HEK293 (cell line): ENCODE measurements around the gene PRAC2.

Experiments used
- CTCF ChIA-PET: fragments of 350-600 bp; formaldehyde crosslinking; extraction: SDS; loops from one replicate; lab custom pipeline; 2021; ENCODE audit warnings: antibody characterized with exemption; lab: Yijun Ruan, JAX
- POLR2A ChIA-PET: fragments of 300-600 bp; formaldehyde crosslinking; extraction: SDS; loops from one replicate; lab custom pipeline; 2020; ENCODE audit warnings: antibody characterized with exemption, inconsistent platforms; lab: Yijun Ruan, JAX
- H3K27ac ChIP-seq: fragments of 200-500 bp; sonication (Bioruptor generic); 2 replicates; pipeline ENCODE4 v1.5.1; 2014; ENCODE audit warnings: low read depth, low read length, control low read depth, inconsistent platforms; ENCODE audit errors: extremely low read depth
- H3K36me3 ChIP-seq, 2 experiments: fragments of 200-500 bp in 1 of 2; sonication (Bioruptor generic) in 1 of 2; 1 replicate in 1 of 2; 2 replicates in 1 of 2; pipeline ENCODE4 v1.5.1; 2014 to 2017; ENCODE audit warnings: inconsistent platforms in 2 of 2, low read length in 2 of 2; ENCODE audit not compliant: control insufficient read depth in 2 of 2, insufficient read depth in 1 of 2
- H3K4me1 ChIP-seq: fragments of 200-500 bp; sonication (Bioruptor generic); 2 replicates; pipeline ENCODE4 v1.5.1; 2014; ENCODE audit warnings: mild to moderate bottlenecking, low read length, inconsistent platforms; ENCODE audit not compliant: control insufficient read depth, insufficient read depth
- H3K4me3 ChIP-seq: 2 replicates; pipeline ENCODE4 v1.5.1; 2011; ENCODE audit warnings: low read depth, mild to moderate bottlenecking, control low read depth, low read length, moderate library complexity
- H3K9me3 ChIP-seq: fragments of 200-500 bp; sonication (Bioruptor generic); 2 replicates; pipeline ENCODE4 v1.5.1; 2014; ENCODE audit warnings: low read depth, low read length, inconsistent platforms; ENCODE audit not compliant: control insufficient read depth, insufficient read depth
- FEZF1 ChIP-seq: fragments of 450-650 bp; formaldehyde crosslinking; IDR thresholded peaks from 2 replicates; pipeline ENCODE4 v1.5.1; 2016; ENCODE audit warnings: missing biosample characterization, missing genetic modification characterization
- OSR2 ChIP-seq: fragments of 450-650 bp; formaldehyde crosslinking; IDR thresholded peaks from 2 replicates; pipeline ENCODE4 v1.5.1; 2016; ENCODE audit warnings: missing biosample characterization, missing genetic modification characterization
- YY2 ChIP-seq: fragments of 450-650 bp; formaldehyde crosslinking; IDR thresholded peaks from 2 replicates; pipeline ENCODE4 v1.5.1; 2016; ENCODE audit warnings: missing biosample characterization, missing genetic modification characterization
- ZBTB17 ChIP-seq: fragments of 450-650 bp; formaldehyde crosslinking; IDR thresholded peaks from 2 replicates; pipeline ENCODE4 v1.5.1; 2016; ENCODE audit warnings: missing biosample characterization, missing genetic modification characterization
- ZBTB20 ChIP-seq: fragments of 450-650 bp; formaldehyde crosslinking; IDR thresholded peaks from 2 replicates; pipeline ENCODE4 v1.5.1; 2016; ENCODE audit warnings: missing biosample characterization, missing genetic modification characterization
- ZBTB49 ChIP-seq: fragments of 450-650 bp; formaldehyde crosslinking; IDR thresholded peaks from 2 replicates; pipeline ENCODE4 v1.5.1; 2016; ENCODE audit warnings: missing biosample characterization, missing genetic modification characterization, low read depth
- ZFHX2 ChIP-seq: fragments of 450-650 bp; formaldehyde crosslinking; conservative IDR thresholded peaks from 2 replicates; pipeline ENCODE4 v1.5.1; 2016; ENCODE audit warnings: missing biosample characterization, missing genetic modification characterization
- ZNF121 ChIP-seq: fragments of 450-650 bp; formaldehyde crosslinking; IDR thresholded peaks from 2 replicates; pipeline ENCODE4 v1.5.1; 2016; ENCODE audit warnings: missing biosample characterization, missing genetic modification characterization
- ZNF133 ChIP-seq: fragments of 450-650 bp; formaldehyde crosslinking; IDR thresholded peaks from 2 replicates; pipeline ENCODE4 v1.5.1; 2016; ENCODE audit warnings: missing biosample characterization, missing genetic modification characterization
- ZNF239 ChIP-seq: fragments of 450-650 bp; formaldehyde crosslinking; IDR thresholded peaks from 2 replicates; pipeline ENCODE4 v1.5.1; 2016; ENCODE audit warnings: missing biosample characterization, missing genetic modification characterization
- ZNF341 ChIP-seq: fragments of 450-650 bp; formaldehyde crosslinking; IDR thresholded peaks from 2 replicates; pipeline ENCODE4; 2016; ENCODE audit warnings: low read depth, missing biosample characterization, missing genetic modification characterization
- ZNF426 ChIP-seq: fragments of 450-650 bp; formaldehyde crosslinking; IDR thresholded peaks from 2 replicates; pipeline ENCODE4 v1.5.1; 2017; ENCODE audit warnings: missing biosample characterization, missing genetic modification characterization, mild to moderate bottlenecking, inconsistent platforms, moderate library complexity
- ZNF488 ChIP-seq: fragments of 450-650 bp; formaldehyde crosslinking; IDR thresholded peaks from 2 replicates; pipeline ENCODE4 v1.5.1; 2016; ENCODE audit warnings: missing biosample characterization, missing genetic modification characterization
- ZNF501 ChIP-seq: fragments of 450-650 bp; formaldehyde crosslinking; IDR thresholded peaks from 2 replicates; pipeline ENCODE4 v1.5.1; 2016; ENCODE audit warnings: missing biosample characterization, missing genetic modification characterization
- ZNF518A ChIP-seq: fragments of 450-650 bp; formaldehyde crosslinking; conservative IDR thresholded peaks from 2 replicates; pipeline ENCODE4 v1.5.1; 2016; ENCODE audit warnings: low read depth, missing biosample characterization, missing genetic modification characterization
- ZNF530 ChIP-seq: fragments of 450-650 bp; formaldehyde crosslinking; IDR thresholded peaks from 2 replicates; pipeline ENCODE4 v1.5.1; 2016; ENCODE audit warnings: low read depth, missing biosample characterization, missing genetic modification characterization
- ZNF596 ChIP-seq: fragments of 450-650 bp; IDR thresholded peaks from 2 replicates; pipeline ENCODE4 v1.5.0; 2018; ENCODE audit warnings: missing biosample characterization, mild to moderate bottlenecking, missing genetic modification characterization, moderate library complexity
- ZNF621 ChIP-seq: fragments of 450-650 bp; formaldehyde crosslinking; IDR thresholded peaks from 2 replicates; pipeline ENCODE4 v1.5.1; 2017; ENCODE audit warnings: missing biosample characterization, missing genetic modification characterization
- ZNF677 ChIP-seq: fragments of 450-650 bp; IDR thresholded peaks from 2 replicates; pipeline ENCODE4 v1.5.0; 2018; ENCODE audit warnings: missing biosample characterization, mild to moderate bottlenecking, missing genetic modification characterization, moderate library complexity

Gene PRAC2

GRCh38 chr17:48767263-48767774, 44.3 kb downstream of the PRAC2 start:
- ChIA-PET CTCF (interaction anchor here (1.1 to 3.8 kb wide), 4 partner anchors 22 to 111 kb away, joined by 3 to 35 read pairs (median 6); no protein-coding TSS in a partner anchor), POLR2A (no interaction called here)

GRCh38 chr17:48769009-48769675, 46.2 kb downstream of the PRAC2 start:
- ChIA-PET POLR2A (interaction anchor here (1.0 kb wide), 1 partner anchor 10 kb away, joined by 3 read pairs; no protein-coding TSS in a partner anchor), CTCF (interaction anchor here (0.6 to 3.8 kb wide), 7 partner anchors 20 to 116 kb away, joined by 3 to 35 read pairs (median 4); no protein-coding TSS in a partner anchor)
- no peak overlapping the region for H3K27ac ChIP-seq
- H3K4me3 ChIP-seq, result no peak overlapping the region
- no peaks in the 10 kb centered on the region for H3K9me3 ChIP-seq
- TF ChIP-seq ZNF341 (tag by site-specific recombination) (no peak), YY2 (tag by site-specific recombination) (no peak), ZBTB17 (no peak), ZNF133 (tag by site-specific recombination) (no peak), ZNF518A (tag by site-specific recombination) (no peak), FEZF1 (tag by site-specific recombination) (no peak), ZNF677 (tag by site-specific recombination) (no peak), ZNF621 (tag by site-specific recombination) (no peak), ZNF530 (no peak), OSR2 (tag by site-specific recombination) (no peak), ZFHX2 (no peak), ZBTB49 (tag by site-specific recombination) (no peak), ZNF596 (no peak), ZNF488 (tag by site-specific recombination) (no peak), ZNF121 (tag by site-specific recombination) (no peak)
- no peaks in the 10 kb centered on the region for H3K36me3 ChIP-seq
- H3K4me1 ChIP-seq, result no peaks in the 10 kb centered on the region

More at GRCh38 chr17:48767263-48767774, 44.3 kb downstream of the PRAC2 start:
- no peaks in the 10 kb centered on the region for H3K4me1 ChIP-seq
- no peaks in the 10 kb centered on the region for H3K36me3 ChIP-seq
- no peak overlapping the region for H3K27ac ChIP-seq
- peak; percentile 59 for TF ChIP-seq ZBTB20 (tag by site-specific recombination)
- TF ChIP-seq ZNF426, result no peak
- TF ChIP-seq ZNF239 (tag by site-specific recombination), result no peak
- no peak for TF ChIP-seq ZNF501 (tag by site-specific recombination)
- no peak overlapping the region for H3K4me3 ChIP-seq
- H3K9me3 ChIP-seq, result no peaks in the 10 kb centered on the region
